Natural killer cell (primary cell): ENCODE data around the gene FCRLB. TPM values are rescaled to one million over a fixed set of nuclear protein-coding genes. Genes with fewer than 3 reads are reported as not detected.

Source experiments
- ATAC-seq, 3 donors: fragments of 150-1000 bp in 2 of 3; fragments of 200-7000 bp in 1 of 3; cut with Tn5 transposase; 1 replicate in 1 of 3; 2 replicates in 2 of 3; pipeline ENCODE4 v1.10.0; 2021; ENCODE audit warnings: mild to moderate bottlenecking in 2 of 3, moderate library complexity in 2 of 3
- DNase-seq, 2 donors: peaks; one replicate each; pipeline versions ENCODE4 v3.0.0 to v3.0.0-alpha.2; 2013 to 2021; ENCODE audit warnings: mixed read lengths in 1 of 2
- H3K27ac ChIP-seq: one replicate; pipeline ENCODE4 v1.5.1; 2013; ENCODE audit warnings: mild to moderate bottlenecking, low read length
- H3K27me3 ChIP-seq: one replicate; pipeline ENCODE4 v1.6.1; 2013; ENCODE audit warnings: low read length; ENCODE audit not compliant: control insufficient read depth, insufficient read depth
- H3K36me3 ChIP-seq: one replicate; pipeline ENCODE4 v1.6.1; 2013; ENCODE audit warnings: low read length; ENCODE audit not compliant: control insufficient read depth, insufficient read depth
- H3K4me1 ChIP-seq: one replicate; pipeline ENCODE4 v1.6.1; 2013; ENCODE audit warnings: low read length; ENCODE audit not compliant: control insufficient read depth, insufficient read depth
- H3K4me3 ChIP-seq: one replicate; pipeline ENCODE4 v1.5.1; 2013; ENCODE audit warnings: low read length
- H3K9me3 ChIP-seq: one replicate; pipeline ENCODE4 v1.6.1; 2013; ENCODE audit warnings: low read length; ENCODE audit not compliant: control insufficient read depth, insufficient read depth
- H3K27ac Mint-ChIP-seq, 2 donors: one replicate each; pipeline ENCODE4 v1.8.0; 2022; ENCODE audit warnings: mild to moderate bottlenecking in 2 of 2, mixed read lengths in 2 of 2, moderate library complexity in 1 of 2
- H3K27me3 Mint-ChIP-seq, 2 donors: one replicate each; pipeline ENCODE4 v1.8.0; 2022; ENCODE audit warnings: low read depth in 2 of 2, mixed read lengths in 2 of 2
- H3K36me3 Mint-ChIP-seq: one replicate; pipeline ENCODE4 v1.8.0; 2022; ENCODE audit warnings: mixed read lengths
- H3K4me1 Mint-ChIP-seq, 2 donors: one replicate each; pipeline ENCODE4 v1.8.0; 2022; ENCODE audit warnings: mixed read lengths in 2 of 2
- H3K4me3 Mint-ChIP-seq: one replicate; pipeline ENCODE4 v1.8.0; 2022; ENCODE audit warnings: mild to moderate bottlenecking, moderate library complexity, mixed read lengths
- H3K9me3 Mint-ChIP-seq, 2 donors: one replicate each; pipeline ENCODE4 v1.8.0; 2022; ENCODE audit warnings: mixed read lengths in 2 of 2
- CTCF ChIP-seq: fragments of 200-600 bp; IDR thresholded peaks from one replicate; pipeline ENCODE4 v1.8.0; 2022; ENCODE audit warnings: antibody characterized with exemption
- WGBS: methylation state at CpG from one replicate; pipeline ENCODE4 v1.1.7; 2013; ENCODE audit warnings: missing lambda C conversion rate; ENCODE audit not compliant: insufficient coverage; 5-methylcytosine and 5-hydroxymethylcytosine counted together
- intact Hi-C: fragments of 100-400 bp; cut with micrococcal nuclease; formaldehyde crosslinking; loops from one replicate; pipeline ENCODE4 v1.14.2; 2022
- total RNA-seq, 4 donors: library from RNA; stranded (reverse); fragments of 120-200 nt in 1 of 4; gene quantifications; one replicate each; pipeline versions ENCODE4 v1.2.3 to v1.2.4, GENCODE V29; 2013 to 2022

The FCRLB gene
- total RNA-seq, 3 donors from 2014 or later (not counting 1 experiment from before 2014, with no cell fraction given) = 3.6 to 6.2 (median 5.2) TPM

- 77% methylated on average over 2 of the region's 2 CpGs for WGBS
- no peaks in the 10 kb centered on the region for H3K36me3 Mint-ChIP-seq
- H3K4me3 Mint-ChIP-seq = no peak overlapping the region
- H3K27me3 ChIP-seq = no peaks in the 10 kb centered on the region
- H3K4me1 Mint-ChIP-seq = no peaks in the 10 kb centered on the region
- intact Hi-C loops = no loop called here
- no peak for TF ChIP-seq CTCF
- no peaks in the 10 kb centered on the region for H3K4me1 ChIP-seq
- ATAC-seq = no peak
- H3K27me3 Mint-ChIP-seq = no peaks in the 10 kb centered on the region
- DNase-seq = no peak
- no peaks in the 10 kb centered on the region for H3K9me3 Mint-ChIP-seq
- H3K36me3 ChIP-seq = no peaks in the 10 kb centered on the region
- H3K27ac ChIP-seq = no peak overlapping the region
- H3K9me3 ChIP-seq = no peaks in the 10 kb centered on the region
- H3K27ac Mint-ChIP-seq = no peak overlapping the region
- H3K4me3 ChIP-seq = peak overlapping the region; percentile 6
Observed at GRCh38 chr1:161707503-161707902, 13.8 kb upstream of the FCRLB start.

GRCh38 chr1:161709373-161709772, 12.0 kb upstream of the FCRLB start:
- Histone ChIP-seq H3K36me3 (no peaks in the 10 kb centered on the region), H3K9me3 (no peaks in the 10 kb centered on the region), H3K4me3 (peak overlapping the region; percentile 5), H3K27me3 (no peaks in the 10 kb centered on the region), H3K27ac (no peak overlapping the region), H3K4me1 (no peaks in the 10 kb centered on the region)
- H3K36me3 Mint-ChIP-seq = no peaks in the 10 kb centered on the region
- DNase-seq (no peak), ATAC-seq (no peak)
- no peaks in the 10 kb centered on the region for H3K4me1 Mint-ChIP-seq
- WGBS = 57% methylated on average over 4 of the region's 4 CpGs
- H3K27me3 Mint-ChIP-seq = no peaks in the 10 kb centered on the region
- H3K27ac Mint-ChIP-seq = no peak overlapping the region
- H3K9me3 Mint-ChIP-seq = no peaks in the 10 kb centered on the region
- intact Hi-C loops = no loop called here
- no peak for TF ChIP-seq CTCF
- H3K4me3 Mint-ChIP-seq = no peak overlapping the region

GRCh38 chr1:161710560-161710959, 10.8 kb upstream of the FCRLB start:
- Histone ChIP-seq H3K27me3 (no peaks in the 10 kb centered on the region), H3K4me1 (no peaks in the 10 kb centered on the region), H3K36me3 (no peaks in the 10 kb centered on the region), H3K4me3 (no peak overlapping the region), H3K9me3 (no peaks in the 10 kb centered on the region), H3K27ac (no peak overlapping the region)
- DNase-seq = no peak
- no peak for ATAC-seq
- no peaks in the 10 kb centered on the region for H3K9me3 Mint-ChIP-seq
- peaks cover 0 to 4% of the 10 kb centered on the region in 2 donors for H3K27me3 Mint-ChIP-seq
- WGBS = 86% methylated on average over 4 of the region's 4 CpGs
- no peak for TF ChIP-seq CTCF
- no peaks in the 10 kb centered on the region for H3K4me1 Mint-ChIP-seq
- H3K27ac Mint-ChIP-seq = no peak overlapping the region
- intact Hi-C loops = no loop called here
- no peaks in the 10 kb centered on the region for H3K36me3 Mint-ChIP-seq
- H3K4me3 Mint-ChIP-seq = no peak overlapping the region

GRCh38 chr1:161718559-161719324, 2.6 kb upstream of the FCRLB start:
- H3K4me1 ChIP-seq = peaks cover 7% of the 10 kb centered on the region
- H3K9me3 Mint-ChIP-seq = no peaks in the 10 kb centered on the region
- no peak overlapping the region for H3K4me3 Mint-ChIP-seq
- DNase-seq (no peak), ATAC-seq (no peak)
- H3K27ac ChIP-seq = no peak overlapping the region
- TF ChIP-seq CTCF = no peak
- no peaks in the 10 kb centered on the region for H3K36me3 ChIP-seq
- H3K4me1 Mint-ChIP-seq = peaks cover 12 to 34% of the 10 kb centered on the region in 2 donors
- intact Hi-C loops = no loop called here
- peak overlapping the region in 1 of 2 donors; percentile 31 for H3K27ac Mint-ChIP-seq
- no peak overlapping the region for H3K4me3 ChIP-seq
- peaks cover 0 to 8% of the 10 kb centered on the region in 2 donors for H3K27me3 Mint-ChIP-seq
- no peaks in the 10 kb centered on the region for H3K9me3 ChIP-seq
- 48% methylated on average over 6 of the region's 8 CpGs for WGBS
- no peaks in the 10 kb centered on the region for H3K36me3 Mint-ChIP-seq
- H3K27me3 ChIP-seq = no peaks in the 10 kb centered on the region
